PC-3 (cell line): ENCODE data around the gene VSX1.

Source experiments
- EZH2 ChIP-seq: fragments of 300-600 bp; sonication (generic); IDR thresholded peaks from one replicate; pipeline ENCODE4 v1.6.1; 2017; ENCODE audit warnings: antibody characterized with exemption, mild to moderate bottlenecking, low read length; ENCODE audit not compliant: unreplicated experiment
- TF ChIP-seq, protein P1 (sequence below): fragments of 300-600 bp; sonication (generic); conservative IDR thresholded peaks from 2 replicates; pipeline ENCODE4 v1.5.1; 2017; ENCODE audit warnings: antibody characterized with exemption, low read depth, mild to moderate bottlenecking, low read length

DNA sequence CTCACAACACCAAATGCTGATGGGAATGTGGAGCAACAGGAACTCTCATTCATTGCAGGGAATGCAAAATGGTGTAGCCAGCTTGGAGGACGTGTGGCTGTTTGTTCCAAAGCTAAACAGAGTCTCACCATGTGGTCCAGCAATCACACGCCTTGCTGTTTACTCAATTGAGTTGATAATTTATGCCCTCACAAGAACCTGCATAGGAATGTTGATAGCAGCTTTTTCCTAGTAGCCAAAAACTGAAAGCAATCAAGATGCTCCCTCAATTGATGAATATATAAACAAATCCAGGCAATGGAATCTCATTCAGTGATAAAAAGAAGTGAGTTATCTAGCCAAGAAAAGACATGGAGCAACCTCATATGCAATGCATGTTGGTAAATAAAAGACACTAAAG lies 15.6 kb upstream of the VSX1 start:
- TF ChIP-seq, protein P1, sequence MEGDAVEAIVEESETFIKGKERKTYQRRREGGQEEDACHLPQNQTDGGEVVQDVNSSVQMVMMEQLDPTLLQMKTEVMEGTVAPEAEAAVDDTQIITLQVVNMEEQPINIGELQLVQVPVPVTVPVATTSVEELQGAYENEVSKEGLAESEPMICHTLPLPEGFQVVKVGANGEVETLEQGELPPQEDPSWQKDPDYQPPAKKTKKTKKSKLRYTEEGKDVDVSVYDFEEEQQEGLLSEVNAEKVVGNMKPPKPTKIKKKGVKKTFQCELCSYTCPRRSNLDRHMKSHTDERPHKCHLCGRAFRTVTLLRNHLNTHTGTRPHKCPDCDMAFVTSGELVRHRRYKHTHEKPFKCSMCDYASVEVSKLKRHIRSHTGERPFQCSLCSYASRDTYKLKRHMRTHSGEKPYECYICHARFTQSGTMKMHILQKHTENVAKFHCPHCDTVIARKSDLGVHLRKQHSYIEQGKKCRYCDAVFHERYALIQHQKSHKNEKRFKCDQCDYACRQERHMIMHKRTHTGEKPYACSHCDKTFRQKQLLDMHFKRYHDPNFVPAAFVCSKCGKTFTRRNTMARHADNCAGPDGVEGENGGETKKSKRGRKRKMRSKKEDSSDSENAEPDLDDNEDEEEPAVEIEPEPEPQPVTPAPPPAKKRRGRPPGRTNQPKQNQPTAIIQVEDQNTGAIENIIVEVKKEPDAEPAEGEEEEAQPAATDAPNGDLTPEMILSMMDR, result no peak
- no peak for TF ChIP-seq EZH2
